GM21825 (cell line): ENCODE data around the gene PVRIG.
"Not testable (repeated sequence)": the region's sequence is repeated elsewhere in the genome, so short reads cannot be mapped to it uniquely, and the experiment has no call there.

Experiments used
- ATAC-seq: cut with Tn5 transposase; IDR thresholded peaks from one replicate; pipeline ENCODE4 v1.9.1; 2021; ENCODE audit warnings: mild to moderate bottlenecking, moderate library complexity; ENCODE audit not compliant: unreplicated experiment

The PVRIG gene

DNA sequence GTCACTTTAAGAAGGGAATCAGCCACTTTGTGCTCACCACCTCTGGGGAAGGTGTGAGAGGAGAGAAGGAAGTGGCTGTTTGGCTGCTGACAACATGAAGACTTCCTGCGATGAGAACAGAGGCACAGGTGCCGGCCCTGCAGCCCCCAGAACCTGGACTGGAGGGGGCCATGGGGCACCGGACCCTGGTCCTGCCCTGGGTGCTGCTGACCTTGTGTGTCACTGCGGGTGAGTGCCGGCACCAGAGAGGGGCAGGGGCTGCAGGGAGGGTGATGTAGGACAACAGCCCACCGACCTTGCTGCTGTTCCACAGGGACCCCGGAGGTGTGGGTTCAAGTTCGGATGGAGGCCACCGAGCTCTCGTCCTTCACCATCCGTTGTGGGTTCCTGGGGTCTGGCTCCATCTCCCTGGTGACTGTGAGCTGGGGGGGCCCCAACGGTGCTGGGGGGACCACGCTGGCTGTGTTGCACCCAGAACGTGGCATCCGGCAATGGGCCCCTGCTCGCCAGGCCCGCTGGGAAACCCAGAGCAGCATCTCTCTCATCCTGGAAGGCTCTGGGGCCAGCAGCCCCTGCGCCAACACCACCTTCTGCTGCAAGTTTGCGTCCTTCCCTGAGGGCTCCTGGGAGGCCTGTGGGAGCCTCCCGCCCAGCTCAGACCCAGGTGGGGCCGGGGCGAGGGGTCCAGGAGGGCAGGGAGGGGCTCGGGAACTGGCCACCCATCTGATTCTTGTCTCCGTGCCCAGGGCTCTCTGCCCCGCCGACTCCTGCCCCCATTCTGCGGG, at the start of gene PVRIG:
Gene PVRIG (plus strand): TSS at position 149 of the 785 bp plus-strand sequence. CDS start 22 bp downstream, at position 171.
- ATAC-seq = not testable (repeated sequence)

DNA sequence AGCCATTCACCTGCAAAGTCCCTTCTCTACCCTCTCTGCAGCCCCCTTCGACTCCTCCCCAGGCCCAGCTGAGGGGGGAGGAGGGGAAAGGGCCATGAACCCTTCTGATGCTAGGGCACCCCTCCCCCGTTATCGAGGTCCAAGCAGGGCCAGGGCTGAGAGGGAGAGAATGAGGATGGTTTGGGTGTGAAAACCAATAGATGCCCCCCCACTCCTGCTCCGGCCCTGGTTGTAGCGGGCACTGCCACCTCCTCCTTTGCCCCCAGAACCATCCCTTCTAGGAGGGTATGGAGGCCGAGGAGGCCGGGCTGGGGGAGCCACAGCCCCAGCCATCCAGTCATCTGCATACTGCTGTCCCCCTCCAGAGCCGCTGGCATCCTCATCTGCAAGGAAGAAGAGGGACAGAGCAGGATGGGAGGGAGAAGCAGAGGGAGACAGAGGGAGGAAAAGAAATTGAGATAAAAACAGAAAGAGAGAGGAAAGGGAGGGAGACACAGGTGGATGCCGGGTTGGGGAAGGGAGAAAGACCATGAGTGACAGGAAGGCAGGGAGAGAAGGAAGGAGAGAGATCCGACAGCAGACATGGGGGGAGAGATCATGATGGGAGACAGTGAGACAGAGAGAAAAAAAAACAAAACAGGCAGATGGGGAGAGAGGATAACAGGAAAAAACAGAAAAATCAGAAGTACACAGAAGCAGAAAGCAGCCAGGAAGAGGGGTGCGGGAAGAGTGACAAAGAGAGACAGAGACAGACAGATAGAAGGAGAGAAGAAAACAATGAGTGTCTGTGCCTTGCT, 49.5 kb upstream of the PVRIG start:
- ATAC-seq = no peak

DNA sequence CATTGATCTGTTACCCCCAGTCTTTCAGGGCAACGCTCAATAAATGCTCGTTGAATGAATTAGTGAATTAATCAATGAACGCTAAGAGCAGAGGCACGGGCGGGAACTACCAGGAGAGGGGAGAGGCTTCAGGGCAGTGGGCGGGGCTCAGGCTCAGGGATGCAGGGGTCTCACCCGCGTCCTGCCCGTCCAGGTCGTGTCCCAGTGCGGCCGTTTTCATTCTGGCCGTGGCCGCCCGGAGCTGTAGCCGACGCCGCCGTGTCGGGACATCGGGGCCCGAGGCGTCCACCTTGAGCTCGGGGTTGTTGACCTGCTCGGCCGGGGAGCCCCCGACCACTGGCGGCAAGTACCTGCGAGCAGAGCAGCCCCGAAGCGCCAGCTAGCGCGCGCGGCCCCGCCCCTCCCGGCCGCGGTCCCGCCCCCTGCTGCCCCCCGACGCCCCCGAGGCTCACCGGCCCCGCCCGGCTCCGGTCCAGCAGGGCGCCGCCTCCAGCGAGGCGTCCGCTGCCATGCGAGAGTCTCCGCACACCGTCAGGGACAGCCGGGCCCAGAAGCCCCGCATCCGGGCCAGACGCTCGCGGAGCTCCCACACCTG, 48.6 kb upstream of the PVRIG start:
- ATAC-seq = no peak

DNA sequence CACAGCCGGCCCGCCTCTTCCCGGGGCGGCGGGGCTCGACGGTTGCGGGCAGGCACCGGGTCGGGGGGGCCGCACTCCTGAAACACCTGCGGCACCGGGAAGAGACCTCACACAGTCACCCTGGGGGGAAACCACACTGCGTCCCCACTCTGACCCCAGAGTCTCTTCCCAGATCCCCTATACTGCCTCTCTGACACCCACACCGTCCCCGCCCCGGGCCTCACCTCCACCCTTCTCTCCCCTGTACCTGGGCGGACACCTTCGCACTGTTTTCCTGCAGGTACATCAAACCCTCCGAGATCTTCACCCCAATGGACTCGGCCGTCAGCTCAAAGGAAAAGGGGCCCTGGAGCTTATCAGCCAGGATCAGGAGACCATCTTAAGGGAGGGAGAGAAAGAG, 47.9 kb upstream of the PVRIG start:
- ATAC-seq = no peak

DNA sequence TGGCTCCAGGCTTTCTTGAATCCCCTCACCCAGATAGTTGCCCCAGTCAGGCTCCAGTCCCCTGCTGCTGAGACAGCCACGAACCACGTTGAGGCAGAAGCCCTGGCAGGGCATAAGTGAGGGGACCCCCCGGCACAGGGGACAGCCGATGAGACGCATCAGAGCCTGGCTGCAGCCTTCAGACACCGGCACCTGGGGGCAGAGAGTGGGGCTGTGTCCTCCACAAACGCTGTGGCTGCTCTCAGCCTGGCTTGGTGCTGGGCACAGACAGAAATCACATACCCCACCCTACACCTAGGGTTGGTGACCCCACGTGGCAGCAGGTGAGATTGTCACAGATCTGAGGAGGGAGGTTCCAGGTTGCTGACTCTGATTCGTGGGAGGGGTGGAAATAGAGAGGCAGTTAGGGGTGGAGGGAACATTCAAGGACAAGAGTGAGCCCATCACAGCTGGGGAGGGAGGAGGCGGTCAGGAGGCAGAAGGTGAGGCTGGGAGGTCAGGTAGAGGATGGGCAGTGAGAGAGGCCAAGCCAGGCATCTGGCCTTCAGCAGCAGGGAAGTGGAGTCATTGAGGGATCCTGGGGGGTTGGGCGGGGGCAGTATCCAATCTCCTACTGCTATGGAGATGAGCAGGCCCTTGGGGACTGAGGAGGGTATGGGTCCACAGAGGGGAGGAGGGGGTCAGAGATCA, 45.8 kb upstream of the PVRIG start:
- no peak for ATAC-seq

DNA sequence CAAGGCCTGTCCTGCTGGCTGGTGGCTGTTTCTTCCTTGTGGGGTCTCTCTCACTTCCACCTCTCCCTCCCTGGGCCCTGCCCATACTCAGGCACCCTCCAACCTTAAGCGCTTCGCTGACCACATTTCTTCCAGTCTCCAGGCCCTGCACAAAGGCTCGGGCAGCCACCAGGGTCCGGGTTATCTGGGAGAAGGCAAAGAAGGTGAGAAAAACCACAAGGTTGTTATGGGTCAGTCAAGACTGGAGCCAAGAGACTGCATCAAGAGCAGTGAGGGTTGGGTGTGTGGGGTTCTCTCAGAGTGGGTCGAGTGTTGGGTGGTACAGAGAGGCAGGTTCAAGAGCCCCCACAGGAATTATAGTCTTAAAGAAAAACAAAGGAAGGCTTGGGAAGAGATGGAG, 45.2 kb upstream of the PVRIG start:
- no peak for ATAC-seq

DNA sequence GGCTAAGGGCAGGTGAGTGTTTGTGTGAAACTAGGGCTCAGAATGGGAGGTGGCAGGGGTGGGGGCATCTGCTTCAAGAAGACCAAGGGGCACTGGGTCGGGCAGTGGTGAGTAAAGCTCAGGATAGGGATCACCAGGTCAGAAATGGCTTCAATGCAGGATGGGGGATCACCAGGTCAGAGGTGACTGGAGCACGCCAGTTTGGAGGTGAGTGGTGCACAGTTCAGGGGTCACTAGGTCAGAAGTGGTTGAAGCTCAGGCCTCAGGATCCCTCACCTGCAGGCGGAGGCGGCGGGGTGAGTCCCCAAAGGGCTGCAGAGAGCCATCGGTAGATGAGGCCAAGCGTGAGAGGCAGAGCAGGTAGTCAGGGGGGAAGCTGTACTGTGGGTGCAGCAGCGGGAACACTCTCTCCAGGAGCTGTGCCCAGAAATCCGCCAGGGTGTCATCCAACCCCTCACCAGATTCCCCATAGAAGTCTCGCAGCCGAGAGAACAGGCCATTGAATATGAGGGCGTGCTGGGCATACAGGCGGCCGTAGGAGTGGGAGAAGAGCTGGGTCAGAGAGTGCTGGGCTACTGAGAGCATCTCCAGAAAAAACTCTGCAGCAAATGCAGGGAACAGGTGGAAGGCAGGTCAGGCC, 44.3 kb upstream of the PVRIG start:
- no peak for ATAC-seq

DNA sequence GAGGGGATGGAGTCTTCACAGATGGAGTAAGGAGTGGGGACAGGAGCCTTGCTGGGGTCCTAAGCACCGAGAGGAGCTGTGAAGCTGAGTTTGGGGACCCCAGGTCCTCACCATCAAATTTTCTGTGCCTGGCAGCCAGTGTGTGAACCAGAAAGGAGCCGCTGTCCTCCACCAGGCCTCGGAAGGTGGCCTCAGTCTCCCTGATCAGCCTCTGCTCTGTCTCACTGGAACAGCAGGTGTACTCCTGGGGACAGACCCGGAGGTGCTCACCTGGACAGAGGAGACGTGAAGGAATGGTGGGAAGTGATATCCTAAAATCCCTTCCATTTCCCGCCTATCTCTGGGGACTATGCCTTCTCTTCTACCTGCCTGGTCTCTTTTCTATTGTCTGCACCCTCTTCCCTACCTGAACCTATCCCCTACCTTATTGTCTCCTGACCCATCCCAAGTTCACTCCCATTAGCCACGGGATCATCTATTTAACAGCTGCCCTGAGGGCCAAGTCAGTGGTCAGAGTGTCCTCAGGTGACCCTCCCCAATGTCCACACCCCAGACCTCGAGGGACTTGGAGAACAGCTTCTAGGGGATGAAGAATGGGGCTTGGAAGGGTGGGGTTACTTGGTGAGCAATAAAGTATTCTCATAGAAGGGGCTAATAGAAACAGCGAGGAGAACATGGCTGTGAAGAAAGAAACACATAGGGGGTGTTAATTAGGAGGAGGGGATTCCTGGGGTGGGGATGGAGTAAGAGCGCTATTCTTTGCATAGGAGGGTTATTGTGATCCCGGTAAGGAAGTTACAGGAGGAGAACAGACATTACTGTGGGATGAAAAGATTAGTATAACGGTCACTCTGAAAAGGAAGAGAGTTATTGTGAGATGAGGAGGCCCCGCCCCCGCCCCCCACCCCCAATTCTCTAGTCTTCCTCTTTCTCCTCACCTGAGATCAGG, 43.4 kb upstream of the PVRIG start:
- no peak for ATAC-seq

DNA sequence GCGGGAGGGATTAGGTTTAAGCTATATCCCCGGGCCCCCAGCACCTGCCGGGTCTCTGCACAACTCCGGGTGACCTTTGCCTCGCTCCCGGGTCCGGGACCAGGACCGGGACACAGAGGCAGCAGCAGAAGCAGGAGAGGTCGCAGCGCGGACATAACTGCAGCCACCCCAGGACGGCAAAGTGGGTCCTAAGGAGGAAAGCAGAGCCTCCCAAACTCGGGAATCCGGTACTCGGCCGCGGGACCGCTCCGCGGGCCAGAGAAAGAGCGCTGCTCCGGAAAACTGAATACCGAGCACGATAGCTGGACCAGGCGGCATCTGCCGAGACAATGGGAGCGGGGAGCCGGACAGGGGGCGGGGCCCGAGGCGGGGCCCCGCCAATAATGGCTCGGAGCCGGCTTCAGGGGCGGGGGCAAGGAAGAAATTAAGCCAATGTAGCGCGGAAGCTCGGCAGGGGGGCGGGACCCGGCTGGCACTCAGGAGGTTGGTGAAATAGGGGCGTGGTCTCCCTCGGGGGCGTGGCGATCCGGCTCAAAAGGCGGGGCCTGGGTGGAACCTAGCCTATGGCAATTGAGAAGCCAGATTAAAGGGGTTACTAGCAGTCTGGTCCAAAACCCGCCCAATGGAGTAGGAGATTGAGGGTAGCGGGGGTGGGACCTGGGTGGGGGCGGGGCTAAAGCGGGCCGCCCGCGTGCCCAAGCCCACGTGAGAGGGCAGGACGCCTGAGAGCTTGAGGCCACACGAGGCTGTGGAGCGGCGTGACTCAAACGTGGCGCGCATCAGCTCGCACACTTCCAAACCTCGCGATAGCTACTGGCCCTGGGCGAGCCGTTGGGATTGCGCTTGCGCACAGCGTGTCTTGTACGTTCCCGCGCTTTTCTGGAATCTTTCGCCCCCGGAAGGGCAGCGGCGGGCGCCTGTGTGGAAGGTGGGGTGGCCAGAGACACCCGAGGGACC, 42.4 kb upstream of the PVRIG start, which contains the start of the genes GPC2 and STAG3:
Gene GPC2 (minus strand): TSS at position 337 of the 957 bp plus-strand sequence. CDS start 182 bp downstream, at position 155.
Gene STAG3 (plus strand): TSS at position 874 of the 957 bp plus-strand sequence. CDS start 2,639 bp downstream, outside the sequence.
- peak; percentile 87 for ATAC-seq

DNA sequence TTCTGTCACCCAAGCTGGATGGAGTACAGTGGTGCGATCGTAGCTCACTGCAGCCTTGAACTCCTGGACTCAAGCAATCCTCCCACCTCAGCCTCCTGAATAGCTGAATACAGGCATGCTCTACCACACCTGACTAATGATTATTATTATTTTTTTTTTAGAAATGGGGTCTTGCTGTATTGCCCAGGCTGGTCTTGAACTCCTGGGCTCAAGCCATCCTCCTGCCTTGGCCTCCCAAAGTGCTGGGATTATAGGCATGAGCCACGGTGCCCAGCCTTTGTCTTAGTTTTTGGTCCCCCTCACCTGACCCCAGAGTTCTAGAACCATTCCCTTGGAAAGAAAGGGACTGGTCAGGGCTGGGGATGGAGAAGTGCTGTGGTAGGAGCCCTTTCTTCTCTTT, 39.7 kb upstream of the PVRIG start:
- ATAC-seq = not testable (repeated sequence)

DNA sequence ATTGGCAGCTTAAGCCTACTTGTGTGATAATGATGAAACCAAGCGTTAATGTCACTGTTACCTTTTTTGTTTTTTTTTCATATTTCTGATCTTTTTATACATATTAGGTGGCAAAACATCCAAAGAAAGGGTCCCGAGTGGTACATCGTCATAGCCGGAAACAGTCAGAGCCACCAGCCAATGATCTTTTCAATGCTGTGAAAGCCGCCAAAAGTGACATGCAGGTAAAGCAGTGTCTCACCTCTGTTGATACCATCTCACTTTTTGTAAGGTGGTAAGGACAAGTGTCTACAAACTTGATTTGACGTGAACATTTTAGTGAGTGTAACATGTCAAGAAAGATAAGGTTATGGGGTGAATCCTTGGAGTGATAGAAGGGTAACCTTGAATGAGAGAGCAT, 37.1 kb upstream of the PVRIG start:
- ATAC-seq = not testable (repeated sequence)

DNA sequence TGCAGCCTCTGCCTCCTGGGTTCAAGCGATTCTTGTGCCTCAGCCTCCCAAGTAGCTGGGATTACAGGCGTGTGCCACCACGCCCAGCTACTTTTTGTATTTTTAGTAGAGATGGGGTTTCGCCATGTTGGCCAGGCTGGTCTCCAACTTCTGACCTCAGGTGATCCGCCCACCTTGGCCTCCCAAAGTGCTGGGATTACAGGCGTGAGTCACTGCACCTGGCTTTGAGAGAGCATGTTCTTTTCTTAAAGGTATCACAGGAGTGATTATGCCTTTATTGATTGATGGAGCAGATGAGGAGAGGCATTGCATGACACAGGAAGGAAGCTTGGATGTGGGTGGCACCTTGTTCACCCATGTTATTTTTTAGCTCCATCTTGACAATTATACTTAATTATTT, 36.7 kb upstream of the PVRIG start:
- ATAC-seq = not testable (repeated sequence)

DNA sequence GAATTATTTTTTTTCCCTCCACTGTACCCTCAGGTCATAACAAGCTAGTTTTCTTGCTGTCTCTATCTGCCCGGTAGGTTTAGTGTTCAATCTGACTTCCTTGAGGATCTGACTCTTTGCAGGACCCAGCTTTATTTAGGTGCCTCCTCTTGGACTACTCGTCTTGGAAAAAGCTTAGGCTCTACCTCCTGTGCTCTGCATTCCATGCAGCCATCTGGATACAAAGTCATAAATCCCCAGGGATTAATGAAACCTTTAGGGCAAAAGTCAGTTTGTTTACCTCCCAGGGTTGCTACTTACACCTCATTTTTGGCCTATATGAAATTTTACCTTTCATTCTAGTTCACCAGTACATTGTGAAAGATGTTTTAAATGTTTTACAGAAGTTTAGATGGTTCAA, 34.0 kb upstream of the PVRIG start:
- no peak for ATAC-seq

DNA sequence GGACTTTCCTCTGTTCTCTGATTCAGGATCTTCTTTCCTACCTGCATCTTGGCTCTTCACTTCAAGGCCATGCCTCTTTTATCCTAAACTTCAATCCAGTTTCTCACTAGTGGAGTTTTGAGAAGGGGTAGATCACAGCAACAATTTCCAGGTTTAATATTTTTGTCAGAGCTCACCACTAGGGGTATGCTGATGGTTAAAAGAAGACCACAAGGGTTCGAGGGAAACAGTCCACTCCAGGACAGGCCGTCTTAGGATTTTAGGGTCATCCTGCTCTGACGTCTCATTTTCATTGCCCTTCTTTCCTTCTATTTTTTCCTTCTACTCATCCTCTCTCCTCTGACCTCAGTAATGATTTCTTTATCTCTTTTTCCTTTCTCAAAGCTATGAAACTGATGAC, 30.7 kb upstream of the PVRIG start:
- no peak for ATAC-seq

DNA sequence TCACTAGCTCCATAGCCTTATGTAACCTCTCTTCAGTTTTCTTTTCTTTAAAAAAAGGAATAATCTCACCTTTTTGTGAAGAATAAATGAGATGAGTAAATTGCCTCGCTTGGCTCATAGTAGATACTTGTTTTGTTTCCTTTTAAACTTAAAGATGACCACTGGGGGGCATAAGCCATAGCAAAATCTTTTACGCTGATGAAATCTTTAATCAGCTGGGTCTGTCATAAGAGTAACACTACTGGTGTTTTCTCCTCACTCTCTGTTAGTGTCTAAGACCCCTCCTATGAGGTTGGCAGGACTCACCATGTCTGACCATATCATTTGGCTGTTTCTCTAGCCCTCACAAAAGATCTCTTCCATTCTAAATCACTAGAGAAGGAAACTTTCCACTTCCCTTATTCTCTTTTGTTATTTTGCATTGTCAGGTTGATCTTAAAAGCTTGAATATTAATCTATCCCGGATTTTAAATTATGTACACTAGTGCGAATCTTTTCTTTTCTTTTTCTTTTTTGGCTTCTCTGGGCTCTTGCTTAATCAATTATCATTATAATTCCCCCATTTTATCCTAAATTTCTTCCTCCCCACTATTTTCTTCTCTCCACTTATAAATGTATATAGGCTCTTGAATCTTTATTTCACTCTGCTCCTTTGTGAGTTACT, 29.6 kb upstream of the PVRIG start:
- no peak for ATAC-seq

DNA sequence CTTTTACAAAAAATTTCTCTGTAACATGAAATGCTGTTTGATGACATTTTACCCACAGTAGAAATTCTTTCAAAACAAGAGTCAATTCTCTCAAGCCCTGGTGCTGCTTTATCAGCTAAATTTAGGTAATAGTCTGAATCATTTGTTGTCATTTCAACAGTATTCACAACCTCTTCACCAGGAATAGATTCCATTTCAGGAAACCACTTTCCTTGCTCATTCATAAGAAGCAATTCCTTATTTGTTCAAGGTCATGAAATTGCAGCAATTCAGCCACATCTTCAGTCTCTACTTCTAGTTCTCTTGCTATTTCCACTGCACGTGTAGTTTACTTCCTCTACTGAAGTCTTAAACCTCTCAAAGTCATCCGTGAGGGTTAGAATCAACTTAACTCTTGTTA, 28.0 kb upstream of the PVRIG start:
- no peak for ATAC-seq

DNA sequence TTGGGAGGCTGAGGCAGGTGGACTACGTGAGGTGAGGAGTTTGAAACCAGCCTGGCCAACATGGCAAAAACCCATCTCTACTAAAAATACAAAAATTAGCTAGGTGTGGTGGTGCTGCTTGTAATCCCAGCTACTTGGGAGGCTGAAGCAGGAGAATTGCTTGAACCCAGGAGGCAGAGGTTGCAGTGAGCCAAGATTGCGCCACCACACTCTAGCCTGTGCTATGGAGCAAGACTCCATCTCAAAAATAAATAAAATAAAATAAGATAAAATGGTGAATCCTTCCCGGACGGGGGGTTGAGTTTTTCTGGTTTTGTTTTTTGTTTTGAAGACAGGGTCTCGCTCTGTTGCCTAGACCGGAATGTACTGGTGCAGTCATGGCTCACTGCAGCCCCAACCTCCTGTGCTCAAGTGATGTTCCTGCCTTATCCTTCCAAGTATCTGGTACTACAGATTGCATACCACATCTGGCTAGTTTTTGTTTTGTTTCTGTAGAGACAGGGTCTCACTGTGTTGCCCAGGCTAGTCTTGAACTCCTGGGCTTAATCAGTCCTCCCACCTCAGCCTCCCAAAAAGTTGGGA, 27.4 kb upstream of the PVRIG start:
- peak; percentile 46 for ATAC-seq
